Osteoblast (primary cell): ENCODE data around the gene EQTN. TPM values are rescaled to one million over a fixed set of nuclear protein-coding genes. Genes with fewer than 3 reads are reported as not detected.

Experiments
- DNase-seq: peaks from one replicate; pipeline ENCODE4 v3.0.0; 2011; ENCODE audit warnings: low spot score, mixed read lengths; ENCODE audit not compliant: insufficient read length; ENCODE audit errors: missing footprints
- H2AFZ ChIP-seq: 2 replicates; pipeline ENCODE4 v1.6.0; 2011; ENCODE audit warnings: mild to moderate bottlenecking, low read length
- H3K27ac ChIP-seq: 2 replicates; pipeline ENCODE4 v1.5.1; 2011; ENCODE audit warnings: mild to moderate bottlenecking, low read depth, low read length, moderate library complexity
- H3K27me3 ChIP-seq: 2 replicates; pipeline ENCODE4 v1.6.0; 2012; ENCODE audit warnings: mild to moderate bottlenecking, control low read depth, inconsistent platforms, low read length, moderate library complexity; ENCODE audit not compliant: insufficient read depth
- H3K36me3 ChIP-seq: 2 replicates; pipeline ENCODE4 v1.5.1; 2011; ENCODE audit warnings: mild to moderate bottlenecking, low read length, control low read depth, moderate library complexity; ENCODE audit not compliant: insufficient read depth
- H3K4me1 ChIP-seq: 2 replicates; pipeline ENCODE4 v1.5.1; 2011; ENCODE audit warnings: mild to moderate bottlenecking, low read length, control low read depth, moderate library complexity; ENCODE audit not compliant: insufficient read depth
- H3K4me2 ChIP-seq: 2 replicates; pipeline ENCODE4 v1.6.0; 2011; ENCODE audit warnings: mild to moderate bottlenecking, low read length; ENCODE audit not compliant: insufficient read depth
- H3K4me3 ChIP-seq: fragments of 200-600 bp; sonication (generic); 3 replicates; pipeline ENCODE4 v1.5.1; 2012; ENCODE audit warnings: mild to moderate bottlenecking, low read length, inconsistent platforms; ENCODE audit not compliant: insufficient read depth
- H3K79me2 ChIP-seq: 2 replicates; pipeline ENCODE4 v1.6.0; 2012; ENCODE audit warnings: mild to moderate bottlenecking, low read length, control low read depth, inconsistent platforms; ENCODE audit not compliant: insufficient read depth
- H3K9me3 ChIP-seq: 2 replicates; pipeline ENCODE4 v1.5.1; 2011; ENCODE audit warnings: low read depth, low read length, control low read depth
- H4K20me1 ChIP-seq: 2 replicates; pipeline ENCODE4 v1.6.0; 2012; ENCODE audit warnings: mild to moderate bottlenecking, low read length, control low read depth; ENCODE audit not compliant: insufficient read depth
- total RNA-seq: library from RNA; depleted of rRNA; stranded (reverse); fragments of >200 nt; gene quantifications from 2 replicates; pipeline ENCODE4 v1.2.3, GENCODE V29; 2012
- TF ChIP-seq, protein P1 (sequence below): IDR thresholded peaks from 2 replicates; pipeline ENCODE4 v1.5.1; 2011; ENCODE audit warnings: mild to moderate bottlenecking, low read depth, low read length, moderate library complexity; ENCODE audit errors: extremely low read depth

EQTN gene
- total RNA-seq, 1 donor: not detected

DNA sequence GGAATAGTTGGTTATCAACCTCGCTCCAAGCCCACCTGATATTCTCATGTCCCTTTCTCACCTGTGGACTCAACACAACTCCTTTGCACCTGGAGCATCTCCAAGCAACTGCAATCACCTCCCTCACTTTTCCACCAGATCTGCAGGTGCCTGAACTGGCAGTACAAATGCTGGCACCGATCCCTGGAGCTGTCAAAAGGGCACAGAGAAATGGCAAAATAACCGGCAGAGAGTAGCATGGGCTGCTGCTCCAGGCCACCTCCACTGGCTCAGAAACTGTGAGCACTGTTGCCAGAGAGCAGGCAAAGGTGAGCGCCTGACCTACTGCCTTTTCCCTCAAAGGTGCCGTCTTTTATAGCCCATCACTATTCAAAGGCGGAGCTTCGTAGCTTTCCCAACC, 14.7 kb downstream of the EQTN start:
- H3K4me3 ChIP-seq: no peak overlapping the region

DNA sequence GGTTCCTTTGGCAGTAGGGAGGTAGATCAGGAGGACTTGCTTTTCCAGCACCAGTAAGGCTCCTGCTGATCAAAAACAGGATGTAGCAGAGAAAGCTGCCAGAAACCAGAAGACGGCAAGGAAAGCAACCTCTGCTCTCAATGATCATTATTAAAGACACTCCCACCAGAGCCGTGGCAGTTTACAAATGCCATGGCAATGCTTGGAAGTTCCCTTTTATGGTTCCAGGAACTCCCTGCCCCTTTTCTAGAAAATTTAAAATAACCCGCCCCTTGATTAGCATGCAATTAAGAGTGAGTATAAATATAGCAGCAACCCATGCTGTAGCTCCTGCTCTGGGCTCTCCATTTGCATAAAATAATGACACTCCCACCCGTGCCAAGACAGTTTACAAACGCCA, 16.1 kb downstream of the EQTN start:
- Histone ChIP-seq H3K79me2 (no peaks in the 10 kb centered on the region), H3K4me2 (peak overlapping the region; percentile 81), H3K4me3 (peak overlapping the region; percentile 60), H4K20me1 (no peaks in the 10 kb centered on the region), H3K4me1 (no peaks in the 10 kb centered on the region), H3K9me3 (no peaks in the 10 kb centered on the region), H3K27me3 (peaks cover 7% of the 10 kb centered on the region), H3K36me3 (no peaks in the 10 kb centered on the region), H2AFZ (peak overlapping the region; percentile 48), H3K27ac (no peak overlapping the region)
- TF ChIP-seq, protein P1, sequence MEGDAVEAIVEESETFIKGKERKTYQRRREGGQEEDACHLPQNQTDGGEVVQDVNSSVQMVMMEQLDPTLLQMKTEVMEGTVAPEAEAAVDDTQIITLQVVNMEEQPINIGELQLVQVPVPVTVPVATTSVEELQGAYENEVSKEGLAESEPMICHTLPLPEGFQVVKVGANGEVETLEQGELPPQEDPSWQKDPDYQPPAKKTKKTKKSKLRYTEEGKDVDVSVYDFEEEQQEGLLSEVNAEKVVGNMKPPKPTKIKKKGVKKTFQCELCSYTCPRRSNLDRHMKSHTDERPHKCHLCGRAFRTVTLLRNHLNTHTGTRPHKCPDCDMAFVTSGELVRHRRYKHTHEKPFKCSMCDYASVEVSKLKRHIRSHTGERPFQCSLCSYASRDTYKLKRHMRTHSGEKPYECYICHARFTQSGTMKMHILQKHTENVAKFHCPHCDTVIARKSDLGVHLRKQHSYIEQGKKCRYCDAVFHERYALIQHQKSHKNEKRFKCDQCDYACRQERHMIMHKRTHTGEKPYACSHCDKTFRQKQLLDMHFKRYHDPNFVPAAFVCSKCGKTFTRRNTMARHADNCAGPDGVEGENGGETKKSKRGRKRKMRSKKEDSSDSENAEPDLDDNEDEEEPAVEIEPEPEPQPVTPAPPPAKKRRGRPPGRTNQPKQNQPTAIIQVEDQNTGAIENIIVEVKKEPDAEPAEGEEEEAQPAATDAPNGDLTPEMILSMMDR: no peak
- no peak for DNase-seq

More for the DNA sequence above, 14.7 kb downstream of the EQTN start:
- Histone ChIP-seq H3K9me3 (no peaks in the 10 kb centered on the region), H3K4me1 (no peaks in the 10 kb centered on the region), H3K27me3 (peaks cover 17% of the 10 kb centered on the region), H3K4me2 (no peak overlapping the region), H4K20me1 (no peaks in the 10 kb centered on the region), H3K79me2 (no peaks in the 10 kb centered on the region), H3K27ac (no peak overlapping the region), H2AFZ (no peak overlapping the region), H3K36me3 (no peaks in the 10 kb centered on the region)
- no peak for DNase-seq
- TF ChIP-seq, protein P1: no peak

GRCh38 chr9:27280249-27280648, 16.7 kb downstream of the EQTN start:
- DNase-seq: no peak
- H4K20me1 ChIP-seq: no peaks in the 10 kb centered on the region
- peaks cover 6% of the 10 kb centered on the region for H3K27me3 ChIP-seq
- TF ChIP-seq, protein P1: no peak
- no peak overlapping the region for H2AFZ ChIP-seq
- no peaks in the 10 kb centered on the region for H3K79me2 ChIP-seq
- no peaks in the 10 kb centered on the region for H3K36me3 ChIP-seq
- no peak overlapping the region for H3K27ac ChIP-seq
- H3K9me3 ChIP-seq: no peaks in the 10 kb centered on the region
- no peak overlapping the region for H3K4me2 ChIP-seq
- no peaks in the 10 kb centered on the region for H3K4me1 ChIP-seq
- H3K4me3 ChIP-seq: no peak overlapping the region

- Histone ChIP-seq H2AFZ (no peak overlapping the region), H3K27me3 (peaks cover 6% of the 10 kb centered on the region), H3K4me1 (no peaks in the 10 kb centered on the region), H3K9me3 (no peaks in the 10 kb centered on the region), H3K27ac (no peak overlapping the region), H3K36me3 (no peaks in the 10 kb centered on the region), H3K79me2 (no peaks in the 10 kb centered on the region), H3K4me3 (no peak overlapping the region), H3K4me2 (no peak overlapping the region), H4K20me1 (no peaks in the 10 kb centered on the region)
- TF ChIP-seq, protein P1: no peak
- no peak for DNase-seq
These were observed 17.3 kb downstream of the EQTN start for GRCh38 chr9:27279611-27280010.
